ENCODE data around the gene RPL13.
"Not testable (repeated sequence)": the region's sequence is repeated elsewhere in the genome, so short reads cannot be mapped to it uniquely, and the experiment has no call there.

The RPL13 gene

GRCh38 chr16:89577055-89577759, 16.7 kb downstream of the RPL13 start:
- DNase-seq (ENCODE audit: low spot score), result no peak

DNA sequence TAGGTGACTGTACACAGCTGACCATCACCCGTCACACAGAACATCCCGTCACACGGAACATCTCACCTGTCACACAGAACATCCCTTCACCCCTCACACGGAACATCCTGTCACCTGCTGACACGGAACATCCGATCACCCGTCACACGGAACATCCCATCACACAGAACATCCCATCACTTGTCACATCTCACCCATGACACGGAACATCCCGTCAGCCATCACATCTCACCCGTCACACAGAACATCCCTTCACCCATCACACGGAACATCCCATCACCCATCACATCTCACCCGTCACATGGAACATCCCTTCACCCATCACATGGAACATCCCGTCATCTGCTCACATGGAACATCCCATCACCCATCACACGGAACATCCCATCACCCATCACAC, 18.9 kb downstream of the RPL13 start:
- no peak for DNase-seq (ENCODE audit: low spot score)

GRCh38 chr16:89581045-89581695, 20.7 kb downstream of the RPL13 start:
- DNase-seq (ENCODE audit: low spot score), result no peak

DNA sequence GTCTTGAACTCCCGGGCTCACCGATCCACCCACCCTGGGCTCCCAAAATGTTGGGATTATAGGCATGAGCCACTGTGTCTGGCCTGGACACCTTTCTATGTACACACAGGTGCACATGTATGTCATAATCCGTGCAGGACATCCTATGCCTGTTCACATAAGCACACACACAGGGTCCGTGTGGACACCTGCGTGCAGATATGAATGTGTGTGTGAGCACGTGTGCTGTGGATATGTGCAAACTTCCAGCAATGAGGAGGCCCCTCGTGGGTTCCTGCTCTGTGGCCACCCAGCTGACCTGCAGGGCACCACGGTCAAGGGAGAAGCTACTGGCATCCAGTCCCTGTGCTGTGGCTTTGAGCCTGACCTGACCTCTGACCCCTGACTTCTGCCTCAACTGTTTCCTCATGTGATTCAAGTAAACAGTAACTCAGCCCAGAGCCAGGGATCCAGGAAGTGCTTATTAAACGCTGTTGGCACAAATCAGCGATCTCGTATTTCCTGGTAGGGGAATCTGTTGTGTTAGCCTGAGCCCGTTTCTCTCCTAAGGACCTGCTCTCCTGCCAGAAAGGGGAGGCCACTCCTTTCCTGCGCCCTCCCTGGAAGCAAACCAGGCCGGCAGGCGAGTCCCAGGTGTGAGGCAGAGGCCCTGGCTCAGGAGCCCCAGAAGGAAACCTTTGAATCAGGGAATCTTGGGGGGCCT, 21.5 kb downstream of the RPL13 start:
- no peak for DNase-seq (ENCODE audit: low spot score)

- DNase-seq (ENCODE audit: low spot score), result no peak
These were observed 22.2 kb downstream of the RPL13 start for GRCh38 chr16:89582614-89583196.

- no peak for DNase-seq (ENCODE audit: low spot score)
These were observed 22.9 kb downstream of the RPL13 start for GRCh38 chr16:89583197-89583894.

GRCh38 chr16:89583895-89584644, 23.6 kb downstream of the RPL13 start:
- DNase-seq (ENCODE audit: low spot score), result no peak

DNA sequence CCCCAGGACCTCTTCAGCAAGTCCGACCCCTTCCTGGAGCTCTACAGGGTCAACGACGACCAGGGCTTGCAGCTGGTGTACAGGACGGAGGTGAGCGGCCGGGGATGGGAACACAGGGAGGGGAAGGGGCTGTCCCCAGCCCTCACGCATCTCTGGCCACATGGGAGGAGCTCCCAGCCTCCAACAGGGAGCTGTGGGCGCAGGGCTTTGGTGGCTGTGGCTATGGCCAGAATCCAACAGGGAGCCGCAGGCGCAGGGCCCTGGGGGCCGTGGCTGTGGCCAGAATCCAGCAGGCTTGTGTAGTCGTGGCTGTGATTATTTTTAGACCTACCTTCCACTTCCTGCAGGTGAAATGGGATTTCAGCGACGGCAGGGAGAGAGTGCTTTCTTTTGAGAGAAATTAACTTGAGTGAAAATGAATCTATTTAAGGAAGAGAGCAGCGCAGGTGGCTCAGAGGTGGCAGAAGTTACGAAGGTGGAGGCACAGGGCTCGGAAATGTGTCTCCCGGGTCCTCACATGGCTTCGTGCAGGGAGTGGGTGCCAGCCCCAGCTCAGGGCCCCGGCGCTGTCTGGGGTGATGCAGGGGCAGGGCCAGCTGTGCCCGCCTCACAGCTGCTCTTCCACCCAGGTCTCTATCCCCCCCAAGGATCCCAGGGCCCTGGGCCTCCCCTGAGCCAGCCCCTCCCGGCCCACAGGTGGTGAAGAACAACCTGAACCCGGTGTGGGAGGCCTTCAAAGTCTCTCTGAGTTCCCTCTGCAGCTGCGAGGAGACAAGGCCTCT, 24.5 kb downstream of the RPL13 start:
- no peak for DNase-seq (ENCODE audit: low spot score)

DNA sequence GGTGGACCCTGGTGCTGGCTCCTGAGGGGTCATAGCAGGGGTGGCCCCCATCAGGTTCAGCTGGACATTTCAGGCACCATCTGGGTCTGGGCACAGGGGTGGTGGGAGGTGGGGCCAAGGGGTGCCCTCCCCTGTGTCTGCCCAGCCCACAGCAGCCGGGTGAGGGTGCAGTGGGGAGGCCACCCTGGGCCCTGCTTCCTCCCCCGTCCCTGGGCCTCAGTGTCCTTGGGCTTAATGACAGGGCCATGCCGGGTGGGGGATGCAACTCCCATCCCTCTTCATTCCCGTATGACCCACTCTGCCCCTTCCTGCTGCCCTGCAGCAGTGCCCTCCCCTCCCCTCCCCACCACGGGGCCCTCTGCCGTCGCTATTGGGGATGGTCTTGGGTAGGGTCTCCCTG, 25.7 kb downstream of the RPL13 start:
- DNase-seq (ENCODE audit: low spot score), result no peak

DNA sequence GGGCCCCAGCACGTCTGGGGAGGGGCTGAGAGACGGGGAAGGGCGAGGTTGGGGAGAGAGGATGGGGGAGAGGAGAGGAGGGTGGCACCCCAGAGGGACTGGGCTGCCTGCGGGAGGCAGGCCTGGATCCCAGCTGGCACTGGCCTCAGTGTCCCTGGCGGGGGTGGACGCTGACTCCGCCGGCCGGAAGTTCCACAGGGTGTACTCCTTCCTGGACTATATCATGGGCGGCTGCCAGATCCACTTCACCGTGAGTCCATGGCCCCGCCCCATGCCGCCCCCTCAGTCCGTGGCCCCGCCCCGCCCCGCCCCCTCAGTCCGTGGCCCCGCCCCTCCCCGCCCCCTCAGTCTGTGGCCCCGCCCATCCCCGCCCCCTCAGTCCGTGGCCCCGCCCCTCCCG, 26.4 kb downstream of the RPL13 start:
- no peak for DNase-seq (ENCODE audit: low spot score)

GRCh38 chr16:89587676-89588075, 27.2 kb downstream of the RPL13 start:
- not testable (repeated sequence) for DNase-seq (ENCODE audit: low spot score)

DNA sequence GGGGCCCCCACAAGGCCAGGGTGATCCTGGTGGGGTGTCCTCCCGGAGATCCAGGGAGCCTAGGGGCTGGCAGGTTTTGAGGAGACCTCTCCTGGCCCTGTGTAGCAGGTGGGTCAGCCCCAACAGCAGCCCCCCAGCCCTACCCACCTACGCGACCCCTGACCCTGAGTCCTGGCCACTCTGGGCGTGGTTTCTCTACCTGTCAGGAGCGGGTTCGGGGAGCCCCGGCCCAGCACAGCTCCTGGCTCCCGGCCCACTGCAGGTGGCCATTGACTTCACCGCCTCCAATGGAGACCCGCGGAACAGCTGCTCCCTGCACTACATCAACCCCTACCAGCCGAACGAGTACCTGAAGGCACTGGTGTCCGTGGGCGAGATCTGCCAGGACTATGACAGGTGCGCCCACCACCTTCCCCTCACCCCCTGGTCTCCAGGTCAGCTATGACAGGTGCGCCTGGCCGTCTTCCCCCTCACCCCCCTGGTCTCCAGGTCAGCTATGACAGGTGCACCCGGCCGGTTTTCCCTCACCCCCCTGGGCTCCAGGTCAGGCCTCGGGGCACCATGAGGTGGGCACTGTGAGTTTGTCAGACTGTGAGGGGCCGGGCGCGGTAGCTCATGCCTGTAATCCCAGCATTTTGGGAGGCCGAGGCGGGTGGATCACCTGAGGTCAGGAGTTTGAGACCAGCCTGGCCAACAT, 28.1 kb downstream of the RPL13 start:
- DNase-seq (ENCODE audit: low spot score), result no peak

GRCh38 chr16:89589241-89589926, 28.9 kb downstream of the RPL13 start:
- no peak for DNase-seq (ENCODE audit: low spot score)

DNA sequence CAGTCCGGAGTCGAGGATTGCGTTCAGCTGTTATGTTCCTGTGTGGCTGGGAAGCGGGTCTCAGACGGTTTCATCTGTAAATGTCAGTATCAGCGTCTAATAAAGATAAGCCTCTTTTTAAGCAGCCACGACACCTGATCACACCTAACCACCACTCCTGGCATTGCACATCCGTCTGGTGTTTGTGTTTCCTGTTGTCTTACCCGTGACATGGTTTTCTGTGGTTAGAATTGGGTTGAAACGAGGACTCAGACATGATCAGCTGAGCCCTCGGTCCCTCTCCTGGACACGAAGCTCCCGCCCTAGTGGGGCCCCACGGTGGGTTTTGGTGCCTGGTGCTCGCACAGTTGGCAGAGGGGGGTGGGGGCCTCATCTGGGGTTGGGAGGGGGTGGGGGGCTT, 33.4 kb downstream of the RPL13 start:
- DNase-seq (ENCODE audit: low spot score), result peak; percentile 64

DNA sequence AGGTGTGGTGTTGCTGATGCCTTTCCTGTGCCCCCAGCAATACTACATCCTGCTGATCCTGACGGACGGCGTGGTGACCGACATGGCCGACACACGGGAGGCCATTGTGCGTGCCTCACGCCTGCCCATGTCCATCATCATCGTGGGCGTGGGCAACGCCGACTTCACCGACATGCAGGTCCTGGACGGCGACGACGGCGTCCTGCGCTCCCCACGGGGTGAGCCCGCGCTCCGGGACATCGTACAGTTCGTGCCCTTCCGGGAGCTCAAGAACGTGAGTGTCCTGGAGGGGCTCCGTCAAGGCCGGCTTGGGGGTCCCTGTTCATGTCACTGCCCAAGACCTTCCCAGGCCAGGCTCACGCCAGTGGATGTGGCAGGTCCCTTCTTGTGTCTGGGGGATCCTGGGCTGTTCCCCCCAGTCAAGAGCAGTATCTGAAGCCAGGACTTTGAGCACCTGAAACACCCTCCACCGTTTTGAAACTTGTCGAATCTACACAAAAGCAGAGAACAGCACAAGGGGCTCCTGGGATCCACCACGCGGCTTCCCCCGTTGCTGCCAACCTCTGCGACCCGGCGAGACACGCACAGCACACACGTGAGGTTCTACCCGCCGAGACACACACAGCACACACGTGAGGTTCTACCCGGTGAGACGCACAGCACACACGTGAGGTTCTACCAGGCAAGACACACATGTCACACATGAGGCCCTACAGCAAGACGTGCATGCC, 35.0 kb downstream of the RPL13 start:
- DNase-seq (ENCODE audit: low spot score), result no peak

DNA sequence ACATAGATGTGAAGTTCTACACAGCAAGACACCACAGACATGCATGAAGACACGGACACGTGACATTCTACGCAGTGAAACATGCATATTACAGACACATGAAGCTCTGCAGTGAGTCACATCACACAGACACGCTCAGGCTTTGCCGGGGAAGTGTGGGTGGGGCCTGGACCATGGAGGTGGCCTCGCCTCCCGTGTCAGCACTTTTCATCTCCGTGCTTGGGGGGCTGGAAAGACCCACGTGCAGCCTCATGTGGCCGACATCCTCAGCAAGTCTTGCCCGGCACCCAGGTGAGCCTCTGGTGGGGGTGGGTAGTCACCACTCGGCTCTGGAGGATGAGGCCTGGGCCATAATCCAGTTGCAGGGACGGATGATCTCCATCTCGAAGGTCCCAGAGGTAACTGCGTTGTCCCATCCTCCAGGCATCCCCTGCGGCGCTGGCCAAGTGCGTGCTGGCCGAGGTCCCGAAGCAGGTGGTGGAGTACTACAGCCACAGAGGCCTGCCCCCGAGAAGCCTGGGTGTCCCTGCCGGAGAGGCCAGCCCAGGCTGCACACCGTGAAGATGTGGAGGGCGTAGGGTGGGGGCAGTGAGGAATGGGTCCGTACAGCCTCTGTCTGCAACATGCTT, 35.7 kb downstream of the RPL13 start:
- no peak for DNase-seq (ENCODE audit: low spot score)

DNA sequence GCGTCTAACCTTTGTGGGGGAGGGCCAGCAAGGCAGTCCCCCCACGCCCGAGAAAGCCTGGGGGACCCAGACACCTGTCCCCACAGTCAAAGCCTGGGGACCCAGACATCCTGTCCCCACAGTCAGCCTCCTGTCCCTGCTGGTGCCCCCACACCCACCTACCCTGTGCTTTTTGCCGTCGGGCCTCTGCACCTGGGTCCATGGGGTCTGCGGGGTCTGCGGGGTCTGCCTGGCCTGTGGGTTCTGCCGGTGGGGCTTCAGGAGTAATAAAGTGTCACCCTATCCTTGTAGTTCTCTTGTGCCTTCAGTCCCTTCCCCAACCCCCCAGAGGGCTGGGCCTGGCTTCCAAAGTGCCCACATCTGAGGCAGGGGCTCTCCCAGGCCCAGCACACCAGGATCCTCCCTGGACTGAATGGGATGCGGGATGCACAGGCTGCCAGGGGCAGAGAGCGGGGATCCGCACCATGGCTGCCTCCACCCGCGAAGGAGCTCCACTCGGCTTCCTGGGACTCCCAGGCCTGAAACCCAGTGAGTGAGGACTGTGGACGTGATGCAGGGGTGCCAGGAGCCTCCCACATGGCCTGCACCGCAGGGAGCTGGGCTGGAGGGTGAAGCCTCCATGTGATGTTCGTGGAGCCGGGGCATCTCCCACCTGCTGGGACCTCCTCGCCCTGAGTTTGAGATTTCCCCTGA, 36.6 kb downstream of the RPL13 start:
- no peak for DNase-seq (ENCODE audit: low spot score)

GRCh38 chr16:89598199-89598598, 37.7 kb downstream of the RPL13 start:
- DNase-seq (ENCODE audit: low spot score), result no peak

Measured in CD4-positive, alpha-beta T cell treated with Interleukin-6 at 100 ng/mL for 8 hours (primary cell).